ENCODE measurements around the gene STUB1. TPM values are rescaled to one million over a fixed set of nuclear protein-coding genes. Genes with fewer than 3 reads are reported as not detected.

STUB1 gene
- total and polyA plus RNA-seq, 4 donors, result 59.6 to 177 (median 140) TPM

DNA sequence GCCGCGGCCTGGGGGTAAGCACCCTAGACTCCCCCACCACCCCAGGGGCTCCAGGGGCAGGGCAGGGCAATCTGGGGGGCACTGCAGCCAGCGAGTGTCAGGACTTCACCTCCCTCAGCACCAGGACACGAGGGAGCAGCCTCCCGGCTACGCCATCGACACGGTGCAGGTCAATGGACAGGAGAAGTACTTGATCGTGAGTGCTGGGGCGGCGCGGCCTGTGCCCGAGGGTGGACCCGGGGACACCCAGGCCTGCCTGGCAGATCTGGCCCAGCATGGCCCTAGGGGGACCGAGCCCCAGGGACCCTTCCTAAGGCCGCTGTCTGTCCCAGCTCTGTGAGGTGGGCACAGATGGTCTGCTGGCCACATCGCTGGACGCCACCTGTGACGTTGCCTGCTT lies 7.8 kb upstream of the STUB1 start:
- WGBS (ENCODE audit: insufficient coverage), result 94% methylated on average over 16 of the region's 19 CpGs
- no peaks in the 10 kb centered on the region for H3K9me3 ChIP-seq (ENCODE audit: control insufficient read depth, insufficient read depth, low read length)
- DNase-seq (ENCODE audit: low read depth in 4 of 6, low spot score in 6 of 6), result no peak
- H3K36me3 ChIP-seq (ENCODE audit: control insufficient read depth, insufficient read depth, low read length), result peaks cover 84% of the 10 kb centered on the region
- H3K4me3 ChIP-seq (ENCODE audit: low read depth, low read length), result no peak overlapping the region
- peaks cover 9% of the 10 kb centered on the region for H3K27me3 ChIP-seq (ENCODE audit: control insufficient read depth, insufficient read depth, low read length)
- H3K27ac ChIP-seq (ENCODE audit: low read depth, low read length), result no peak overlapping the region
- peaks cover 38% of the 10 kb centered on the region for H3K4me1 ChIP-seq (ENCODE audit: control insufficient read depth, insufficient read depth, low read length)

DNA sequence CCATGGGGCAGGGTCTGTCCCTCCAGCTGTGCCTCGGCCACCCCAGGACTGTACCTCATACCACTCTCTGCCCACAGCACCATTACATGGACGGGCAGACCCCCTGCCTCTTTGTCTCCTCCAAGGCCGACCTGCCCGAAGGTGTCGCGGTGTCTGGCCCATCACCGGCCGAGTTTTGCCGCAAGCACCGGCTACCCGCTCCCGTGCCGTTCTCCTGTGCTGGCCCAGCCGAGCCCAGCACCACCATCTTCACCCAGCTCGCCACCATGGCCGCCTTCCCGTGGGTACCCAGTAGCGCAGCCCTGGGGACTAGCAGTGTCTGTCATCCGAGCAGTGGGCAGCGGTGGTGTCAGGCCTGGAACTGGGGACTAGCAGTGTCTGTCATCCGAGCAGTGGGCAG lies 7.4 kb upstream of the STUB1 start:
- Histone ChIP-seq H3K27ac (ENCODE audit: low read depth, low read length) (no peak overlapping the region), H3K36me3 (ENCODE audit: control insufficient read depth, insufficient read depth, low read length) (peaks cover 85% of the 10 kb centered on the region), H3K4me3 (ENCODE audit: low read depth, low read length) (no peak overlapping the region), H3K27me3 (ENCODE audit: control insufficient read depth, insufficient read depth, low read length) (peaks cover 9% of the 10 kb centered on the region), H3K9me3 (ENCODE audit: control insufficient read depth, insufficient read depth, low read length) (no peaks in the 10 kb centered on the region), H3K4me1 (ENCODE audit: control insufficient read depth, insufficient read depth, low read length) (peaks cover 34% of the 10 kb centered on the region)
- DNase-seq (ENCODE audit: low read depth in 4 of 6, low spot score in 6 of 6), result no peak
- WGBS (ENCODE audit: insufficient coverage), result 93% methylated on average over 21 of the region's 21 CpGs

DNA sequence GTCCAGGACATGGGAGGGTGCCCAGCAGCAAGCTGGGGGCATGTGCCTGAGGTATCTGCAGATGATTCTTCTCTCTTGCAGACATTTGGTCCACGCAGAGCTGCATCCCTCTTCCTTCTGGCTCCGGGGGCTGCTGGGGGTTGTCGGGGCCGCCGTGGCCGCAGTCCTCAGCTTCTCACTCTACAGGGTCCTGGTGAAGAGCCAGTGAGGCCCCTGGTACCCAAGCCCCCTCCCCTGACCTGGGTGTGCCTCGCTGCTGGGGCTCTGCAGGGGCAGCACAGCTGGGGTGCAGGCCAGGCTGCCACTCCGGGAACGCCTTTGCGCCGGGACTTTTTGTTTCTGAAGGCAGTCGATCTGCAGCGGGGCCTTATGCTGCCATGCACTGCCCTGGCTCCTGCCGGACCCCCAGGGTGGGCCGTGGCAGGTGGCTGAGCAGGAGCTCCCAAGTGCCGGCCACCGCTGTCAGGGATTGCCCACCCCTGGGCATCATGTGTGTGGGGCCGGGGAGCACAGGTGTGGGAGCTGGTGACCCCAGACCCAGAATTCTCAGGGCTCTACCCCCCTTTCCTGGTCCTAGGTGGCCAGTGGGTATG lies 6.7 kb upstream of the STUB1 start:
- WGBS (ENCODE audit: insufficient coverage), result 92% methylated on average over 17 of the region's 18 CpGs
- no peak overlapping the region for H3K4me3 ChIP-seq (ENCODE audit: low read depth, low read length)
- no peaks in the 10 kb centered on the region for H3K9me3 ChIP-seq (ENCODE audit: control insufficient read depth, insufficient read depth, low read length)
- peaks cover 35% of the 10 kb centered on the region for H3K4me1 ChIP-seq (ENCODE audit: control insufficient read depth, insufficient read depth, low read length)
- peaks cover 9% of the 10 kb centered on the region for H3K27me3 ChIP-seq (ENCODE audit: control insufficient read depth, insufficient read depth, low read length)
- peaks cover 90% of the 10 kb centered on the region for H3K36me3 ChIP-seq (ENCODE audit: control insufficient read depth, insufficient read depth, low read length)
- no peak for DNase-seq (ENCODE audit: low read depth in 4 of 6, low spot score in 6 of 6)
- no peak overlapping the region for H3K27ac ChIP-seq (ENCODE audit: low read depth, low read length)

DNA sequence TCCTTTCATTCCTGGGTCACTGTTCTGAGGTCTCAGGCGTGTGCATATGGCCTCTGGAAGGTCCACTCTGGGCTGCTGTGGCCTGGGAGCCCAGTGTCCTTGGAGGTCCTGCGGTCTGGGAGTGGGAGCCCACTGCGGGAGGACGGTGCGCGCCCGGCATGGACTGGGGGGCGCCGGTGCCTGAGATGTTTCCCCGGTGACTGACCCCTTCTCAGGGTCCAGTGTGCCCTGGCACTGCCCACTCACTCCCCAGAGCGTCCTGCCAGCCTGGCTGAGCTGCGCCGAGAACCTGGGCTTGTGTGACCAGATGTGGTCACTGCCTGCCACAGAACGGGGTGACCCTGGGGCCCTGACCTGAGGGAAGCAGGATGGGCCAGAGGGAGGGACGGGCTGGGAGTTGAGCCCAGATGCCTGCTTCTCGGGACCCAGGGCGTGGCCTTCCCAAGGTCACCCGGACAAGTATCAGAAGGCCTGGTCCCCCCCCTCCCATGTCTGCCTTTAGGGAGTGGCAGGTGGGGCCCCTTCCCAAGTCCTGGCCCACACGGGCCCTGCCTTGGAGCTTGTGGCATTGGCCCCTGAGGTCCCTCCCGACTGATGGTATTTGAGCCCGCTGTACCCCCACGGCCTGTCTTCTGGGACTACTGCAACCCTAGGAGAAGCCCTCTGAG lies 5.9 kb upstream of the STUB1 start:
- Histone ChIP-seq H3K36me3 (ENCODE audit: control insufficient read depth, insufficient read depth, low read length) (peaks cover 88% of the 10 kb centered on the region), H3K4me3 (ENCODE audit: low read depth, low read length) (no peak overlapping the region), H3K9me3 (ENCODE audit: control insufficient read depth, insufficient read depth, low read length) (no peaks in the 10 kb centered on the region), H3K27ac (ENCODE audit: low read depth, low read length) (no peak overlapping the region), H3K27me3 (ENCODE audit: control insufficient read depth, insufficient read depth, low read length) (peaks cover 9% of the 10 kb centered on the region), H3K4me1 (ENCODE audit: control insufficient read depth, insufficient read depth, low read length) (peaks cover 35% of the 10 kb centered on the region)
- no peak for DNase-seq (ENCODE audit: low read depth in 4 of 6, low spot score in 6 of 6)
- WGBS (ENCODE audit: insufficient coverage), result 80% methylated on average over 22 of the region's 22 CpGs

DNA sequence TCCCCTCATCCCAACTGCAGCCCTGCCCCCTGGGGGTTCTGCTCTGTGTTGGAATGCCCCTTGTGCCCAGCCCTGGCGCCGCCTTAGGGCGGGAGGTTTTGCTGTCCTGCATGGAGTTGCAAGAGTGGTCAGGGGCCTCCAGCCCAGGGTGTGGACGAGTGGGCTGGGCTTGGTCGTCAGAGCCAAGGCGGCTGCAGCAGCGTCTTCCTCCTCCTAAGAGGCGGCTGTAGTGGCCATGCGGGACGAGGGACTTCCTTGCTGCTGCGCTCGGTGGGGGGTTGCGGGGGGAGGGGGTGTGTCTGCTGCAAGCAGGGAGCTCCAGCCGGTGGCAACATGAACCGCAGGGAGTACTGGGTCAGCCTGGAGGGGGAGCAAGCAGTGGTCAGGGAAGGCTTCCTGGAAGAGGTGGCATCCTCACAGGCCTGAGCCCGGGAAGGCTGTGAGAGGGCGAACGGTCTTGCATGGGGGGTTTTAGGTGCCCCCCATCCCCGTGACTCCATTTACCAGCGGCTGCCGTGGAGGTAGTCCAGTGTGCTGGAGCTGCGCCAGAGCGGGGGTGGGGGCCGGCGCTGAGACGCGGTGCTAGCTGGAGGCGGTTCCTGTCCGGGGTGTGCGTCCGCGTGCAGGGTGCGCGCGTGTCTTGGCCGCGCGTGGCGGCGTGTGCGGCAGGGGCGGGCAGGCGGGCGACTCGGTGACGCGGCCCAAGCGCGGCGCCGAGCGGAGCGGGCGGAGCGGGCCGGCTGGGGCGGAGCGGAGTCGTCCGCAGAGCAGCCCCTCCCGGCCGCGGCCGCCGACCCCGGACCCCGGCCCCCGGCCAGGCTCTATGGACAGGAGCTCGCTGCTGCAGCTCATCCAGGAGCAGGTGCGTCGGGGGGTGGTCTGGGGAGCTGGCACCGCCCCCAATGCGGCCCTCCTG lies 5.0 kb upstream of the STUB1 start, which contains the start of gene RHBDL1:
Gene RHBDL1 (plus strand): TSS at position 704 of the 916 bp plus-strand sequence. CDS start 120 bp downstream, at position 824.
- DNase-seq (ENCODE audit: low read depth in 4 of 6, low spot score in 6 of 6), result peak in 2 of 6 donors; percentile 47 to 56
- H3K36me3 ChIP-seq (ENCODE audit: control insufficient read depth, insufficient read depth, low read length), result peaks cover 80% of the 10 kb centered on the region
- H3K9me3 ChIP-seq (ENCODE audit: control insufficient read depth, insufficient read depth, low read length), result no peaks in the 10 kb centered on the region
- H3K27me3 ChIP-seq (ENCODE audit: control insufficient read depth, insufficient read depth, low read length), result peaks cover 9% of the 10 kb centered on the region
- no peak within 1 kb of the TSS for H3K27ac ChIP-seq (ENCODE audit: low read depth, low read length)
- 3% methylated on average over 72 of the region's 73 CpGs for WGBS (ENCODE audit: insufficient coverage)
- H3K4me3 ChIP-seq (ENCODE audit: low read depth, low read length), result peak within 1 kb of the TSS; percentile 18
- peaks cover 35% of the 10 kb centered on the region for H3K4me1 ChIP-seq (ENCODE audit: control insufficient read depth, insufficient read depth, low read length)

DNA sequence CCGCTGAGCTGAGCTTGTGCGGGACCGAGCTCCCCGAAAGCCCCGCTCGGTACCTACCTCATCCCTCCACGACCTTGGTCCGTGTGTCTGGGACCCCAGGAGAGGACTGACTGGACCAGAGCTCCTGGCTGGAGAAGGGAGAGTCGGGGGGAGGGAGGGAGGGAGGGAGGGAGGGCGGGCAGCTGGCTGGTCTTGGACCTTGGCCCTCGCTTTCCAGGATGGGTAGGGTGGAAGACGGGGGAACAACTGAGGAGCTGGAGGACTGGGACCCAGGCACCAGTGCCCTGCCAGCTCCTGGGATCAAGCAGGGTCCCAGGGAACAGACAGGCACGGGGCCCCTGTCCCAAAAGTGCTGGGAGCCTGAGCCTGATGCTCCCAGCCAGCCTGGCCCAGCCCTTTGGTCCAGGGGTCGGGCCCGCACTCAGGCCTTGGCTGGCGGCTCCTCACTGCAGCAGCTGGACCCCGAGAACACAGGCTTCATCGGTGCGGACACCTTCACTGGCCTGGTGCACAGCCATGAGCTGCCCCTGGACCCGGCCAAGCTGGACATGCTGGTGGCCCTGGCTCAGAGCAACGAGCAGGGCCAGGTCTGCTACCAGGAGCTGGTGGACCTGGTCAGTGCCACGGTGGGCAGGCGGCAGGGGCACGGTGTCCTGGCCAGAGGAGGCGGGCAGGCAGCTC lies 4.2 kb upstream of the STUB1 start:
- 65% methylated on average over 17 of the region's 25 CpGs for WGBS (ENCODE audit: insufficient coverage)
- Histone ChIP-seq H3K9me3 (ENCODE audit: control insufficient read depth, insufficient read depth, low read length) (no peaks in the 10 kb centered on the region), H3K4me1 (ENCODE audit: control insufficient read depth, insufficient read depth, low read length) (peaks cover 40% of the 10 kb centered on the region), H3K4me3 (ENCODE audit: low read depth, low read length) (no peak overlapping the region), H3K27me3 (ENCODE audit: control insufficient read depth, insufficient read depth, low read length) (peaks cover 9% of the 10 kb centered on the region), H3K36me3 (ENCODE audit: control insufficient read depth, insufficient read depth, low read length) (peaks cover 76% of the 10 kb centered on the region), H3K27ac (ENCODE audit: low read depth, low read length) (no peak overlapping the region)
- no peak for DNase-seq (ENCODE audit: low read depth in 4 of 6, low spot score in 6 of 6)

DNA sequence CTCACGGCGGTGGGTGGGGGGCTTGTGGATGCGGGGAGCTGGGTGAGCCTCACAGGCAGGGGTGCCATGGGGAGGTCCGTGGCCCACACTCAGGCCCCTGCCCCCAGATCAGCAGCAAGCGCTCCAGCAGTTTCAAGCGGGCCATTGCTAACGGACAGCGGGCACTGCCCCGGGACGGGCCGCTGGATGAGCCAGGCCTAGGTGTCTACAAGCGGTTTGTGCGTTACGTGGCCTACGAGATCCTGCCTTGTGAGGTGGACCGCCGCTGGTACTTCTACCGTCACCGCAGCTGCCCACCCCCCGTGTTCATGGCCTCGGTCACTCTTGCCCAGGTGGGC lies 3.7 kb upstream of the STUB1 start:
- 89% methylated on average over 21 of the region's 21 CpGs for WGBS (ENCODE audit: insufficient coverage)
- Histone ChIP-seq H3K4me1 (ENCODE audit: control insufficient read depth, insufficient read depth, low read length) (peaks cover 45% of the 10 kb centered on the region), H3K27me3 (ENCODE audit: control insufficient read depth, insufficient read depth, low read length) (peaks cover 9% of the 10 kb centered on the region), H3K27ac (ENCODE audit: low read depth, low read length) (no peak overlapping the region), H3K36me3 (ENCODE audit: control insufficient read depth, insufficient read depth, low read length) (peaks cover 76% of the 10 kb centered on the region), H3K4me3 (ENCODE audit: low read depth, low read length) (no peak overlapping the region), H3K9me3 (ENCODE audit: control insufficient read depth, insufficient read depth, low read length) (no peaks in the 10 kb centered on the region)
- DNase-seq (ENCODE audit: low read depth in 4 of 6, low spot score in 6 of 6), result no peak

DNA sequence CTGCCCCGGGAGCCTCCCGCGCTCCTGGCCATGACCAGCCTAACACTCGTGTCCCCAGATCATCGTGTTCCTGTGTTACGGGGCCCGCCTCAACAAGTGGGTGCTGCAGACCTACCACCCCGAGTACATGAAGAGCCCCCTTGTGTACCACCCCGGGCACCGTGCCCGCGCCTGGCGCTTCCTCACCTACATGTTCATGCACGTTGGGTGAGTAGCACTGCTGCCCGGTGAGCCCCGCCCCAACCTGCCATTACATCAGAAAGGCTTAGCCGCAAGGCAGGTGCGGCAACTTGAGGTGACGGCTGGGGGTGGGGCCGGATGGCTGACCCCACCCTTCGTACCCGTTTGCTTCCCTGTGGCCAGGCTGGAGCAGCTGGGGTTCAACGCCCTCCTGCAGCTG lies 3.3 kb upstream of the STUB1 start:
- Histone ChIP-seq H3K27me3 (ENCODE audit: control insufficient read depth, insufficient read depth, low read length) (peaks cover 9% of the 10 kb centered on the region), H3K9me3 (ENCODE audit: control insufficient read depth, insufficient read depth, low read length) (no peaks in the 10 kb centered on the region), H3K27ac (ENCODE audit: low read depth, low read length) (no peak overlapping the region), H3K4me1 (ENCODE audit: control insufficient read depth, insufficient read depth, low read length) (peaks cover 49% of the 10 kb centered on the region), H3K36me3 (ENCODE audit: control insufficient read depth, insufficient read depth, low read length) (peaks cover 76% of the 10 kb centered on the region), H3K4me3 (ENCODE audit: low read depth, low read length) (no peak overlapping the region)
- no peak for DNase-seq (ENCODE audit: low read depth in 4 of 6, low spot score in 6 of 6)
- WGBS (ENCODE audit: insufficient coverage), result 62% methylated on average over 23 of the region's 23 CpGs

Measured in spinal cord (tissue), 10 donors.